A549 (cell line): ENCODE data around the gene ZNF681.

Experiments
- RFX5 ChIP-seq: fragments of 450-650 bp; IDR thresholded peaks from 2 replicates; pipeline ENCODE4 v1.7.1; 2014; ENCODE audit warnings: antibody characterized with exemption, mild to moderate bottlenecking, moderate library complexity
- SMC3 ChIP-seq: fragments of >200 bp; sonication (Bioruptor Twin); formaldehyde crosslinking; IDR thresholded peaks from 3 replicates; pipeline ENCODE4 v1.6.1; 2018; ENCODE audit warnings: inconsistent platforms
- TF ChIP-seq, protein P1 (sequence below): fragments of >200 bp; sonication (Bioruptor Twin); formaldehyde crosslinking; IDR thresholded peaks from 3 replicates; pipeline ENCODE4 v1.5.1; 2016
- TF ChIP-seq, protein P2 (sequence below): IDR thresholded peaks from 2 replicates; pipeline ENCODE4 v1.6.1; 2012

GRCh38 chr19:23785982-23786381 lies 27.3 kb upstream of the ZNF681 start:
- TF ChIP-seq, protein P1, sequence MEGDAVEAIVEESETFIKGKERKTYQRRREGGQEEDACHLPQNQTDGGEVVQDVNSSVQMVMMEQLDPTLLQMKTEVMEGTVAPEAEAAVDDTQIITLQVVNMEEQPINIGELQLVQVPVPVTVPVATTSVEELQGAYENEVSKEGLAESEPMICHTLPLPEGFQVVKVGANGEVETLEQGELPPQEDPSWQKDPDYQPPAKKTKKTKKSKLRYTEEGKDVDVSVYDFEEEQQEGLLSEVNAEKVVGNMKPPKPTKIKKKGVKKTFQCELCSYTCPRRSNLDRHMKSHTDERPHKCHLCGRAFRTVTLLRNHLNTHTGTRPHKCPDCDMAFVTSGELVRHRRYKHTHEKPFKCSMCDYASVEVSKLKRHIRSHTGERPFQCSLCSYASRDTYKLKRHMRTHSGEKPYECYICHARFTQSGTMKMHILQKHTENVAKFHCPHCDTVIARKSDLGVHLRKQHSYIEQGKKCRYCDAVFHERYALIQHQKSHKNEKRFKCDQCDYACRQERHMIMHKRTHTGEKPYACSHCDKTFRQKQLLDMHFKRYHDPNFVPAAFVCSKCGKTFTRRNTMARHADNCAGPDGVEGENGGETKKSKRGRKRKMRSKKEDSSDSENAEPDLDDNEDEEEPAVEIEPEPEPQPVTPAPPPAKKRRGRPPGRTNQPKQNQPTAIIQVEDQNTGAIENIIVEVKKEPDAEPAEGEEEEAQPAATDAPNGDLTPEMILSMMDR, result no peak
- TF ChIP-seq RFX5 (no peak), SMC3 (no peak)
- TF ChIP-seq, protein P2, sequence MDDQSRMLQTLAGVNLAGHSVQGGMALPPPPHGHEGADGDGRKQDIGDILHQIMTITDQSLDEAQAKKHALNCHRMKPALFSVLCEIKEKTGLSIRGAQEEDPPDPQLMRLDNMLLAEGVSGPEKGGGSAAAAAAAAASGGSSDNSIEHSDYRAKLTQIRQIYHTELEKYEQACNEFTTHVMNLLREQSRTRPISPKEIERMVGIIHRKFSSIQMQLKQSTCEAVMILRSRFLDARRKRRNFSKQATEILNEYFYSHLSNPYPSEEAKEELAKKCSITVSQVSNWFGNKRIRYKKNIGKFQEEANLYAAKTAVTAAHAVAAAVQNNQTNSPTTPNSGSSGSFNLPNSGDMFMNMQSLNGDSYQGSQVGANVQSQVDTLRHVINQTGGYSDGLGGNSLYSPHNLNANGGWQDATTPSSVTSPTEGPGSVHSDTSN, result no peak
